Left lung (tissue), 10 donors: ENCODE results near the gene CADM1. TPM values are rescaled to one million over a fixed set of nuclear protein-coding genes. Genes with fewer than 3 reads are reported as not detected.
A peak's percentile ranks its signal among the peaks of the same experiment; 100 is the strongest.

Source experiments
- ATAC-seq: fragments of 200-7000 bp; cut with Tn5 transposase; one replicate; pipeline ENCODE4 v1.9.1; 2020; ENCODE audit warnings: moderate library complexity
- DNase-seq, 4 donors: peaks; one replicate each; pipeline ENCODE4 v3.0.0-alpha.2; 2013 to 2020
- H3K27ac ChIP-seq, 2 donors: fragments of 200-600 bp; sonication (generic) in 1 of 2; one replicate each; pipeline versions ENCODE4 v1.5.0 to v1.8.0; 2020 to 2021
- H3K27me3 ChIP-seq, 2 donors: fragments of 200-600 bp; sonication (generic) in 1 of 2; one replicate each; pipeline versions ENCODE4 v1.5.0 to v1.8.0; 2020 to 2021
- H3K36me3 ChIP-seq, 2 donors: fragments of 200-600 bp; sonication (generic) in 1 of 2; one replicate each; pipeline versions ENCODE4 v1.5.0 to v1.8.0; 2020 to 2021
- H3K4me1 ChIP-seq, 2 donors: fragments of 200-600 bp; one replicate each; pipeline ENCODE4 v1.8.0; 2021
- H3K4me3 ChIP-seq, 2 donors: fragments of 200-600 bp; sonication (generic) in 1 of 2; one replicate each; pipeline versions ENCODE4 v1.5.0 to v1.8.0; 2020 to 2021; ENCODE audit warnings: mild to moderate bottlenecking in 1 of 2
- H3K9me3 ChIP-seq, 2 donors: fragments of 200-600 bp; sonication (generic) in 1 of 2; one replicate each; pipeline versions ENCODE4 v1.5.0 to v1.8.0; 2020 to 2021
- CTCF ChIP-seq, 2 donors: fragments of 200-600 bp; sonication (generic) in 1 of 2; IDR thresholded peaks; one replicate each; pipeline versions ENCODE4 v1.5.0 to v1.8.0; 2021; ENCODE audit warnings: antibody characterized with exemption in 2 of 2
- intact Hi-C, 2 donors: fragments of 100-400 bp; cut with DNase I; formaldehyde crosslinking; loops; one replicate each; pipeline versions ENCODE4 v1.11.2 to v1.14.2; 2022
- polyA plus RNA-seq, 6 donors: library from polyadenylated mRNA; unstranded; fragments of 120-200 nt; gene quantifications; one replicate each; pipeline ENCODE4 v1.2.1, GENCODE V29; 2013; ENCODE audit not compliant: insufficient read length in 6 of 6
- total RNA-seq, 2 donors: library from RNA; stranded (reverse); fragmentation: NEBNext Ultra II Directional; extraction: Animal tissue kit (Norgen Biotek cat#: 25700); gene quantifications; one replicate each; pipeline ENCODE4 v1.2.1, GENCODE V29; 2021
- donor health status: DM: no; HTN: yes; CAD: no.
- donor health status: DM: no; HTN: no; CAD: no.

Gene CADM1
- total and polyA plus RNA-seq, 8 donors: 105 to 307 (median 156) TPM

GRCh38 chr11:115406404-115406803 is 97.8 kb downstream of the CADM1 start:
- DNase-seq (no peak), ATAC-seq (no peak)

GRCh38 chr11:115398333-115399080 is 105.7 kb downstream of the CADM1 start:
- no peak for ATAC-seq
- Histone ChIP-seq H3K36me3 (no peaks in the 10 kb centered on the region), H3K4me1 (no peaks in the 10 kb centered on the region), H3K27me3 (no peaks in the 10 kb centered on the region), H3K27ac (no peak overlapping the region), H3K9me3 (no peaks in the 10 kb centered on the region), H3K4me3 (no peak overlapping the region)
- no peak for DNase-seq
- no peak for TF ChIP-seq CTCF (IDR thresholded peaks at IDR 0.05)
- intact Hi-C loops: no loop called here

More at GRCh38 chr11:115406404-115406803, 97.8 kb downstream of the CADM1 start:
- intact Hi-C loops: no loop called here
- no peaks in the 10 kb centered on the region for H3K36me3 ChIP-seq
- no peaks in the 10 kb centered on the region for H3K9me3 ChIP-seq
- H3K27ac ChIP-seq: no peak overlapping the region
- no peaks in the 10 kb centered on the region for H3K27me3 ChIP-seq
- peaks cover 0 to 15% of the 10 kb centered on the region in 2 donors for H3K4me1 ChIP-seq
- no peak overlapping the region for H3K4me3 ChIP-seq
- no peak for TF ChIP-seq CTCF (IDR thresholded peaks at IDR 0.05)

GRCh38 chr11:115396533-115396932 is 107.7 kb downstream of the CADM1 start:
- H3K4me3 ChIP-seq: no peak overlapping the region
- TF ChIP-seq CTCF (IDR thresholded peaks at IDR 0.05): no peak
- no peaks in the 10 kb centered on the region for H3K36me3 ChIP-seq
- ATAC-seq (no peak), DNase-seq (peak in 2 of 4 donors; percentile 80 to 88)
- no peaks in the 10 kb centered on the region for H3K9me3 ChIP-seq
- H3K4me1 ChIP-seq: no peaks in the 10 kb centered on the region
- intact Hi-C loops: no loop called here
- no peak overlapping the region for H3K27ac ChIP-seq
- no peaks in the 10 kb centered on the region for H3K27me3 ChIP-seq

- Histone ChIP-seq H3K4me3 (no peak overlapping the region), H3K27ac (no peak overlapping the region), H3K9me3 (no peaks in the 10 kb centered on the region), H3K27me3 (no peaks in the 10 kb centered on the region), H3K4me1 (no peaks in the 10 kb centered on the region), H3K36me3 (no peaks in the 10 kb centered on the region)
- TF ChIP-seq CTCF (IDR thresholded peaks at IDR 0.05): no peak
- intact Hi-C loops: no loop called here
- DNase-seq: no peak
- ATAC-seq: no peak
These were observed 110.3 kb downstream of the CADM1 start for GRCh38 chr11:115393950-115394349.

- H3K27ac ChIP-seq: no peak overlapping the region
- no peak overlapping the region for H3K4me3 ChIP-seq
- ATAC-seq: no peak
- no peaks in the 10 kb centered on the region for H3K27me3 ChIP-seq
- TF ChIP-seq CTCF (IDR thresholded peaks at IDR 0.05): no peak
- no peak for DNase-seq
- intact Hi-C loops: no loop called here
- no peaks in the 10 kb centered on the region for H3K36me3 ChIP-seq
- no peaks in the 10 kb centered on the region for H3K9me3 ChIP-seq
- no peaks in the 10 kb centered on the region for H3K4me1 ChIP-seq
These were observed 112.6 kb downstream of the CADM1 start for GRCh38 chr11:115391598-115391997.
